Measurements from ENCODE around the gene DYSF.
"Not testable (repeated sequence)": the region's sequence is repeated elsewhere in the genome, so short reads cannot be mapped to it uniquely, and the experiment has no call there.

DYSF gene

GRCh38 chr2:71619230-71619741, 165.9 kb downstream of the DYSF start:
- FAIRE-seq = no peak

- FAIRE-seq = no peak
Measured at GRCh38 chr2:71620116-71620515, 166.8 kb downstream of the DYSF start.

- no peak for FAIRE-seq
Measured at GRCh38 chr2:71620851-71621251, 167.5 kb downstream of the DYSF start.

GRCh38 chr2:71629273-71629672, 175.9 kb downstream of the DYSF start:
- FAIRE-seq = no peak

GRCh38 chr2:71629771-71630453, 176.6 kb downstream of the DYSF start:
- FAIRE-seq = no peak

GRCh38 chr2:71630454-71631328, 177.3 kb downstream of the DYSF start:
- FAIRE-seq = no peak

GRCh38 chr2:71631411-71631931, 178.1 kb downstream of the DYSF start:
- FAIRE-seq = no peak

- no peak for FAIRE-seq
Measured at GRCh38 chr2:71633086-71633485, 179.7 kb downstream of the DYSF start.

GRCh38 chr2:71634567-71634966, 181.2 kb downstream of the DYSF start:
- FAIRE-seq = no peak

- no peak for FAIRE-seq
Measured at GRCh38 chr2:71635798-71636197, 182.4 kb downstream of the DYSF start.

- FAIRE-seq = no peak
Measured at GRCh38 chr2:71637168-71637567, 183.8 kb downstream of the DYSF start.

- no peak for FAIRE-seq
Measured at GRCh38 chr2:71637736-71638135, 184.4 kb downstream of the DYSF start.

- no peak for FAIRE-seq
Measured at GRCh38 chr2:71639735-71640134, 186.4 kb downstream of the DYSF start.

GRCh38 chr2:71640489-71640888, 187.1 kb downstream of the DYSF start:
- no peak for FAIRE-seq

- FAIRE-seq = no peak
Measured at GRCh38 chr2:71643674-71644357, 190.5 kb downstream of the DYSF start.

GRCh38 chr2:71646028-71646427, 192.7 kb downstream of the DYSF start:
- FAIRE-seq = no peak

- FAIRE-seq = no peak
Measured at GRCh38 chr2:71647356-71647755, 194.0 kb downstream of the DYSF start.

GRCh38 chr2:71655498-71655897, 202.1 kb downstream of the DYSF start:
- no peak for FAIRE-seq

- FAIRE-seq = not testable (repeated sequence)
Measured at GRCh38 chr2:71658256-71658655, 204.9 kb downstream of the DYSF start.

GRCh38 chr2:71658771-71659170, 205.4 kb downstream of the DYSF start:
- no peak for FAIRE-seq

GRCh38 chr2:71659868-71660518, 206.6 kb downstream of the DYSF start:
- FAIRE-seq = no peak

GRCh38 chr2:71661782-71662181, 208.4 kb downstream of the DYSF start:
- FAIRE-seq = no peak
